HepG2 (cell line): Measurements from ENCODE around the gene CYB561.

ENCODE experiments used
- ETV5 ChIP-seq: IDR thresholded peaks from 2 replicates; pipeline ENCODE4 v1.6.1; 2018; ENCODE audit warnings: missing biosample characterization, missing genetic modification reagents, inconsistent platforms, borderline replicate concordance
- ISL2 ChIP-seq: sonication (generic); formaldehyde crosslinking; IDR thresholded peaks from 2 replicates; pipeline ENCODE4 v1.5.0; 2020; ENCODE audit warnings: missing genetic modification reagents
- ISX ChIP-seq: sonication (generic); formaldehyde crosslinking; conservative IDR thresholded peaks from 2 replicates; pipeline ENCODE4 v1.5.0; 2020; ENCODE audit warnings: missing genetic modification reagents
- NFIC ChIP-seq: IDR thresholded peaks from 2 replicates; pipeline ENCODE4 v1.6.1; 2012; ENCODE audit warnings: mild to moderate bottlenecking, low read length, inconsistent platforms
- POLR2AphosphoS5 ChIP-seq: IDR thresholded peaks from 2 replicates; pipeline ENCODE4 v1.6.1; 2012; ENCODE audit warnings: low read depth, low read length
- SKIL ChIP-seq: sonication (generic); formaldehyde crosslinking; IDR thresholded peaks from 2 replicates; pipeline ENCODE4 v1.8.0; 2022; ENCODE audit warnings: missing genetic modification reagents, mild to moderate bottlenecking, moderate library complexity, borderline replicate concordance
- SNAPC5 ChIP-seq: sonication (generic); formaldehyde crosslinking; IDR thresholded peaks from 2 replicates; pipeline ENCODE4 v1.8.1; 2023; ENCODE audit warnings: mild to moderate bottlenecking, missing genetic modification reagents, borderline replicate concordance
- TBL1XR1 ChIP-seq: fragments of 150-350 bp; IDR thresholded peaks from 2 replicates; pipeline ENCODE4 v1.6.1; 2014; ENCODE audit warnings: borderline replicate concordance, low read length; ENCODE audit not compliant: partially characterized antibody
- ZHX2 ChIP-seq, 2 experiments: sonication (generic) in 1 of 2; formaldehyde crosslinking in 1 of 2; IDR thresholded peaks; 2 replicates each; pipeline versions ENCODE4 v1.6.1 to v1.9.0; 2014 to 2022; ENCODE audit warnings: antibody characterized with exemption in 1 of 2, borderline replicate concordance in 1 of 2, inconsistent platforms in 1 of 2, low read depth in 1 of 2, missing genetic modification reagents in 1 of 2
- ZNF589 ChIP-seq: sonication (generic); formaldehyde crosslinking; conservative IDR thresholded peaks from 2 replicates; pipeline ENCODE4 v1.8.0; 2022; ENCODE audit warnings: mild to moderate bottlenecking, moderate library complexity, missing genetic modification reagents

GRCh38 chr17:63407741-63408330 lies 38.3 kb downstream of the CYB561 start:
- no peak for TF ChIP-seq SNAPC5 (CRISPR knock-in tag)
- no peak for TF ChIP-seq TBL1XR1
- TF ChIP-seq ETV5 (CRISPR knock-in tag), result no peak
- no peak for TF ChIP-seq ISX
- no peak for TF ChIP-seq NFIC
- TF ChIP-seq ZHX2 (IDR thresholded peaks at IDR 0.05; ENCODE audit: low read depth), result no peak
- TF ChIP-seq ZHX2 (CRISPR knock-in tag; IDR thresholded peaks at IDR 0.05; ENCODE audit: borderline replicate concordance), result no peak
- TF ChIP-seq SKIL (CRISPR knock-in tag), result no peak
- no peak for TF ChIP-seq ISL2
- no peak for TF ChIP-seq ZNF589 (CRISPR knock-in tag)
- no peak for TF ChIP-seq POLR2AphosphoS5
